Stromal cell of bone marrow (primary cell): ENCODE measurements around the gene HNRNPF.
"Not testable (repeated sequence)": the region's sequence is repeated elsewhere in the genome, so short reads cannot be mapped to it uniquely, and the experiment has no call there.

Source experiments
- DNase-seq: peaks from one replicate; pipeline ENCODE4 v3.0.0-alpha.2; 2012; ENCODE audit warnings: low read depth

HNRNPF gene

DNA sequence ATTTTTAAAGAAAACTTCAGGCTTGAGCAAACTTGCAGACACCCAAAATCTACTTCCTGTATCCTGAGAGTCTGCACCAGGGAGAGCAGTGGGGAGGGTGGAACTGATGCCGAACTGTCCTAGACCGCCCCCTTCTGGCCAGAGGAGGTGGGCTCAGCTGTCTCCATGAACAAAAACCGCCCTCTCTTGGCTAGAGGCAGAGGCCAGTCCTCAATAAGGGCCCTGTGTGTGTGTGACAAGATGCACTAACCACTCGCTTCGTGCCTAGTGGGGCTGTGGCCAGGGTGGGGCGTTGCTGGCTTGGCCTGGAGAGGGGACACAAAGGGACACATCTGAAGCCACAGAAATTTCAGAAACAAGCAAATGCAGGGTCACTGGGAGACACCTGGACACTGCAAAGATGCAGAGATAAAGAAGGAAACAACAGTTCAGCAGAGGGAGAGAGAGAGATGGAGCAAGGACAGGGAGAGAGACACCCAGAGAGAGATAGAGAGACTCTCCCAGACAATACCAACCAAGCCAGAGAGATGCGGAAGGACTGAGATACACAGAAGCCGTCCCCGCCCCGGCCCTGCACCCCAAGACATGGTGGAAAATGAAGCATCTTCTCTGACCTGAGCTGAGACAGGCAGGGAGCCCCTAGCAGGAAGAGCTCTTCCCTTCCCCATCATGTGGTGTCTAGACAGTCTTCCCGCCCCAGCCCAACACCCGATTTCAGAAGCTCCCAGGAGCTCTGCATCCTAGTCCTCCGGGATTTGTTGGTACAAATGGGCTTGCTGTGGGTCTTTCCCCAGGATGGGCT lies 60.3 kb downstream of the HNRNPF start:
- DNase-seq, result peak; percentile 63

DNA sequence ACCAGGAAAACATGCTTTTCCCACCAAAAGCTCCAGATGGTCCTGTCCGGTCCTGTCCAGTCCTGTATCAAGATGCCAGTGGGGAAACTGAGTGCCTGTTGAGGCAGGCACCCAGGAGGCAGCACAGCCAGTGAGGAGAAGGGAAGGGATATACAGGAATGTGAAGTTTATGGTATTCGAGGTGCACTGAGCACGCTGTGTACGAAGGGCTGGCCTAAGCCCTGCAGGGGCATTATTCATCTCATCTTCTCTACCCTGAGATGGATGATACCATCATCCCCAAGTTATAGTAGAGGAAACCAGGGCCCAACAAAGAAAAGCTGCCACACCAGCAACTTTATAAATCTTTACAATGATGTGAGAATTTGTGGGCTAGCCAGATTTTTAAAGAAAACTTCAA lies 61.0 kb downstream of the HNRNPF start:
- no peak for DNase-seq

DNA sequence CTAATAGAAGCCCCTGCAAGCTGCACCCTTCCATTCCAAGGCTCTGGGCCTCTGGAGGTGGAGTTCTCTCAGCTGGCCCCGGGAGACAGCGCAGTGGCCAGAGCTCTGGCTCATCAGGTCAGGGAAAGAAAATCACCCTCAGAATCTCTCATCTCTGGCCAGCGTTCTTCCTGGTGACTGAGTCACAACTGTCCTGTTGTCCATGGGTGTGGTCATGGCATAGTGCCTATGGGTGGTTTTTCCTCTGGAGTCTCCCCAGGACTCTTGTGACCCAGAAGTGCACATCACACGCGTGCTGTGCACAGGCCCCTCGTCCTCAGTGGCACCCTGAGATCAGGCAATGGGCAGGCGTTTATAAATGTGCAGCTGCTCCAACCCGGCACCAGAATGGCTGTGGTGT lies 64.9 kb downstream of the HNRNPF start:
- DNase-seq, result no peak

DNA sequence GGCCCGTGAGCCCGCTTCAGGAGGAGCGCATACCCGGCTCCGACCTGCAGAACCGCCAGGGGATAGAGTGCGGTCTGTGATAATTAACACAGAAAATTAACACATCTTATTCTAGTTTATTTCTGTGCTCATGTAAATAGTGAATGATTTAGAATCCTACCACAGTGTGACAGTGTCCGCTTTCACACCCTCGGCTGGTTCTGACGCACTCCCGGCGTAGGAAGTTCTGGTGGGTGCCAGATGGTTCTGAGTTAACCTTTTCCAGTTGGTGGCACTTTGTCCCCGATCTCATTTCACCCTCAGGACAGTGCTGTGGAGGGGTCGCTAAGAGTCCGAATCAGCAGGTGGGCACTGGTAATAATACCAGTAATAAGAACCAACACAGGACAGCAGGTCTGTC lies 65.9 kb downstream of the HNRNPF start:
- DNase-seq, result no peak

DNA sequence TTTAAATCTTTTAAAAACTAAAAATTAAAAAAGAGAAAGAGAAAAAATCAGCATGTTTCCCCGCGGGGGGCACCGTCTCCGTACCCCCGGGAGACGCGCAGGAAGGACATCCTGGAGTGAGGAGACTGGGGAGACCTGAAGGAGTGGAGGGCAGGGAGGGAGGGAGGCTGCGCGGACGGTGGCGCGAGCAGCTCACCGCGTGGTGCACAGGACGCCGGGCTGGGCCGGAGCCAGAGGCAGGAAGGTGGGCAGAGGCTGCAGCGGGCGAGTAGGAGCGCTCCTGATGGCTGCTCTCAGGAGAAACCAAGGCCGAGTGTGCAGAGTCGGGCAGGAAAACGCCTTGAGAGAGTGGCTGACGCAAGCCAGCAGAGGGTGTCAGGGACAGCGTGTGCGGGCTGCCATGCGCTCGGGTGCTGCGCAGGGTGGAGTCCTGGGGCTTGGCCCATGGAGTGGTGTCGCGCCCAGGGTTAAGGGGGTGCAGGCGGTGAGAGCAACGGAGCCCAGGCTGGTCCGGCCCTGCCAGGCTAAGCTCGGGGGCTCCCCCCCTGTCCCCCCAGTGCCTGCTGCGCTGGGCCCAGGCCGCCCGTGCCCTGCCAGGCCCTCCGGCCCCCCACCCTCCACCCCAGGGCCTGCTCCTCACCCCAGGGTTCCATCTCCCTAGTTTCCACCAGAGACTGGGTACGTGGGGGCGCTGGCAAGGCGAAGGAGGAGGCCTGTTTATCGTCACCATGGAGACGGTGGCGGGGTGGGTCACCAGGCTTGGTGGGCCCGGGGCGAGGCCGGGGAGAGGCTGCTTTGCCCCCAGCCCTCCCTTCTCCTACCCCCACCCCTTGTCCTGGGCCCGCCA lies 66.5 kb downstream of the HNRNPF start:
- DNase-seq, result no peak

DNA sequence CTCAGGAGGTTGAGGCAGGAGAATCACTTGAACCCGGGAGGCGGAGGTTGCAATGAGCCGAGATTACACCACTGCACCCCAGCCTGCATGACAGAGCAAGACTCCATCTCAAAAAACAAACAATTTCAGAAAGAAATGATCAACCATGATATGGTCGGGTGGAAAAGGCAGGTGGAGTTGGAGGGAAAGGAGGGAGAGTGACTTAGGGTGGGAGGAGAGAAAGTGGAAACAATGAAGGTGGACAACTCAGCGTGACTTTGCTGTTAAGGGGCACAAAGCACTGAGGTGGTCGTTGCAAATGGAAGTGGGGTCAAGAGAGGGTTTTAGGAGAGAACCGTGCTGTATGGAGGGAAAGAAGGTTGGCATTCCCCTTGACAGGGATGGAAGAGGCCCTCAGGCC lies 67.5 kb downstream of the HNRNPF start:
- DNase-seq, result no peak

DNA sequence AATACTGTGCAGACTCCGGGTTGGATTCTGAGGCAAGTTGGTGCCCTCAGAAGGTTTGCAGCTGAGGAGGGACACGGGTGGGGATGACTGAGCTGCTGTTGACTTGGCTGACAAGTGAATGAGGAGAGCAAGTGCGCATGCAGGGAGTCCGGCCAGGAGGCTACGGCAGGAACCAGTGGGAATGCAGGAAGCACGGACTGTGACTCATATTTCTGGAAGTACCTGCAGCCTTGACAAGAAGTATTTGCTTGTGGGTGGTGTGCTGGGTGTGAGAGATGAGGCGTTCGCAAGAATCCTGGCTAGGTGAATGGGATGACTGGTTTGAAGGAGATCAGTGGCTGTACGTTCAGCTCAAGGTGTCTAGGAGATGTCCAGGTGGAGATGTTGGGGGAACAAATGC lies 68.4 kb downstream of the HNRNPF start:
- DNase-seq, result no peak

DNA sequence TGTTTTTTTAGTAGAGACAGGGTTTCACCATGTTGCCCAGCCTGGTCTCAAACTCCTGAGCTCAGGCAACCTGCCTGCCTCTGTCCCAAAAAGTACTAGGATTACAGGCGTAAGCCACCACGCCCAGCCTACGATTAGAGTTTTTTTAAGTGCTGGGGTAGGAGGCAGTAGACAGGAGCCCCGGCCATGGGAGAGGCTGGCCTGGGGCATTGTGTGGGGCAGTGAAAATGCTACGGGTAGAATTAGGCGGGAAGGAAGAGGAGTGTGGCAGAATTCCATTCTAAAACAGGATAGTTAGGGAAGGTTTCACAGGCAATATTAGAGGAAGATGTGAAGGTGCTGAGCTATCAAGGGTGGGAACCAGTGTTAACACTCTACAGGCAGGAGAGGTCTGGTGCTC lies 68.9 kb downstream of the HNRNPF start:
- DNase-seq, result no peak

DNA sequence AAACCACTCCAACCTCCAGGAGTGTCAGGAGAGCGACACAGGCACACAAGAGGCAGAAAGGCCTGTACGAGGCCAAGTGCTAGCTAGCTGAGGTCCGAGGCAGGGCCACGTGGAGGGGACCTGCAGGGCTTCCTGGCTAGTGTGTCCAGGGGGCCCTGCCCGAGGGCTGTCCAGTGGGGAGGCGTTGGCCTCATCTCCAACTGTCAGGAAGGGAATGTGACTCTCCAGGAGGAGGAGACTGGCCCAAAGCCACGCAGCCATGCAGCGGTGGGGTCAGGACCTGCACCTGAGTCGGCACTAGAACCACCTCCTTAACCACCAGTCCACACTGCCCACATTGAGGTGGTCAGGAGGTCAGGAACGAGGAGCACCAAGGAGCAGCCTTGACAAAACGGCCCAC lies 69.8 kb downstream of the HNRNPF start:
- no peak for DNase-seq

DNA sequence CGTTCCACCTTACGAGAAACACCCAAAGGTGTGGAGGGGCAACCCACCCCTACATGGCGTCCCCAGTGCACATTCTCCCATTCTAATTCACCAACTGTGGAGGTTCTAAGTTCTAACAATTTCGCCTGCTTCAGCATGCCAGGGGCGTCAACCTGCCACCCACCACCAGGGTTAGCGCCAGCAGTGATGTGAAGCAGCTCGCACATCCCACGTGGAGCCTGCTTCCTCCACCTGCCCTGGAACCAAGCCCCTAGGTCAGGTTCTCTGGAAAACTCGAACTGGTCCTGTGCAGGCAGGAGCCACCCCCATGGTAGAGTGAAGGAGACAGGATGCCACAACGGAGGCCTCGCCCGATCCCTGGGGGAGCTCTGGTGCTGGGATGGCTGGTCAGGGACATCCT lies 70.9 kb downstream of the HNRNPF start:
- DNase-seq, result no peak

DNA sequence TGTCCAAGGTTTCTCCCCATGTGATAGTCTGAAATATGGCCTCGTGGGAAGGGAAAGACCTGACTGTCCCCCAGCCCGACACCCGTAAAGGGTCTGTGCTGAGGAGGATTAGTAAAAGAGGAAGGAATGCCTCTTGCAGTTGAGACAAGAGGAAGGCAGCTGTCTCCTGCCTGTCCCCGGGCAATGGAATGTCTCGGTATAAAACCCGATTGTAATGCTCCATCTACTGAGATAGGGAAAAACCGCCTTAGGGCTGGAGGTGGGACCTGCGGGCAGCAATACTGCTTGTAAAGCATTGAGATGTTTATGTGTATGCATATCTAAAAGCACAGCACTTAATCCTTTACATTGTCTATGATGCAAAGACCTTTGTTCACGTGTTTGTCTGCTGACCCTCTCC lies 71.5 kb downstream of the HNRNPF start:
- not testable (repeated sequence) for DNase-seq

DNA sequence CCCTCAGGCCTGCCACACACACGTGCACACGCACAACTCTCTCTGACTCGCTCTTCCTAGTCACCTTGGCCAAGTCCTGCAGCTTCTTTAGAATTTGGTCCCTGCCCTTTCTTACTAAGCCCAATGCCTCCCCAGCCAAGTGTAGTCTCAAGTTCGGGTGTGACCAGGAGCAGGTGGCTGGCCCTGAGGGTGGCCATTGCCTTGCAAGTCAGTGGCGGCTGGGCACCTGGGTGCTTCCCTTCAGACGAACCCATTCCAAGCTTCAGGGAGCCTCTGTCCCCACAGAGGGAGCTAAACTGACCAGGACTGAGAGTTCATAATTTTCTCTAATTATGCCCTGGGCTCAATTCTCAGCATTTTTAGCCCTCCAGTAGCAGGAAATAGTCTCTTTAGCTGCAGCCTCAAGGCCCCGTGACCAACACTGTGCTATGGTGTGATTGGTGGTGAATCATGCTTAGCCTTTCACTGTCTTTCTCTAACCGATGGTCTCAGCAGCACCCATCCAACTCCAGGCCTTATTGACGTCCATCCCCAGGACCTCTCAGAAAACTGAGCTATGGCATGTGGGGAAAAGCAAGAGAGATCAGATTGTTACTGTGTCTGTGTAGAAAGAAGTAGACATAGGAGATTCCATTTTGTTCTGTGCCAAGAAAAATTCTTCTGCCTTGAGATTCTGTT lies 72.2 kb downstream of the HNRNPF start:
- DNase-seq, result no peak

DNA sequence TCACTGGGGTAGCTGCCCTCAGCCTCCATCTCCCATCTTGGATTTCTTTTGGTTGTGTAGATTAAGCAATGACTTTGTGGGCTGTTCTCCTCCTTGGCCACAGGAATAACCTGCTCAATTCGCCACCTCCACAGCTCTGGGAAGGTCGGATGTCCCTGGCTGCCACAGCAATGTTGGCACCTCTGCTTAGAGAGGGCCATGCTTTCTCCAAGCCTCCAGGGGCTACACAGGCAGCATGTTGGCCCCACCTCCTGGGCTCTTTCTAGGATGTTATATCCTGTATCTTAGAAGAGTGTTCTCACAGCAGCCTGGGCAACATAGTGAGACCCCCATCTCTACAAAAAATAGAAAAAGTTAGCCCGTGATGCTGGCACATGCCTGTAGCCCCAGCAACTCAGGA lies 72.9 kb downstream of the HNRNPF start:
- no peak for DNase-seq
